Panc1 (cell line): ENCODE data around the gene BLOC1S3. TPM values are rescaled to one million over a fixed set of nuclear protein-coding genes. Genes with fewer than 3 reads are reported as not detected.
A peak's percentile ranks its signal among the peaks of the same experiment; 100 is the strongest.

Experiments used
- ATAC-seq: fragments of 200-7000 bp; cut with Tn5 transposase; 2 replicates; pipeline ENCODE4 v1.9.1; 2020; ENCODE audit warnings: mild to moderate bottlenecking, moderate library complexity
- BruUV-seq: library from RNA; stranded (reverse); fragments of 400-500 nt; replicated peaks from 2 replicates; lab custom pipeline; 2021; lab: Mats Ljungman, UMichigan
- CTCF ChIA-PET: fragments of 300-600 bp; sonication (Branson Sonifier 250); formaldehyde crosslinking; loops from one replicate; lab custom pipeline; 2022; ENCODE audit warnings: antibody characterized with exemption; lab: Charles Lee
- POLR2A ChIA-PET: fragments of 300-600 bp; sonication (Branson Sonifier 250); formaldehyde crosslinking; loops from one replicate; lab custom pipeline; 2022; ENCODE audit warnings: antibody characterized with exemption; lab: Charles Lee
- DNase-seq: peaks from one replicate; pipeline ENCODE4 v3.0.0-alpha.2; 2010; ENCODE audit warnings: low read depth, low spot score
- H3K27ac ChIP-seq: 2 replicates; pipeline ENCODE4 v1.5.1; 2011; ENCODE audit warnings: mild to moderate bottlenecking, low read length, inconsistent platforms
- H3K27me3 ChIP-seq: fragments of 200-500 bp; sonication (Bioruptor generic); 2 replicates; pipeline ENCODE4 v1.6.0; 2014; ENCODE audit warnings: low read length, inconsistent platforms; ENCODE audit not compliant: control insufficient read depth, insufficient read depth
- H3K36me3 ChIP-seq: fragments of 200-500 bp; sonication (Bioruptor generic); 2 replicates; pipeline ENCODE4 v1.5.1; 2014; ENCODE audit warnings: inconsistent platforms, mild to moderate bottlenecking, low read length, moderate library complexity; ENCODE audit not compliant: control insufficient read depth, insufficient read depth
- H3K4me1 ChIP-seq: 2 replicates; pipeline ENCODE4 v1.5.1; 2011; ENCODE audit warnings: inconsistent platforms, mild to moderate bottlenecking, low read length, moderate library complexity; ENCODE audit not compliant: control insufficient read depth, insufficient read depth
- H3K4me3 ChIP-seq, 2 experiments: 2 replicates each; pipeline ENCODE4 v1.5.1; 2011 to 2012; ENCODE audit warnings: low read depth in 2 of 2, low read length in 2 of 2, mild to moderate bottlenecking in 2 of 2, inconsistent platforms in 1 of 2, moderate library complexity in 1 of 2
- H3K9me3 ChIP-seq: fragments of 200-500 bp; sonication (Bioruptor generic); 2 replicates; pipeline ENCODE4 v1.5.1; 2014; ENCODE audit warnings: low read depth, mild to moderate bottlenecking, inconsistent platforms, low read length, moderate library complexity; ENCODE audit not compliant: control insufficient read depth, insufficient read depth
- POLR2AphosphoS5 ChIP-seq: IDR thresholded peaks from 2 replicates; pipeline ENCODE4 v1.6.1; 2012; ENCODE audit warnings: mild to moderate bottlenecking, low read depth, low read length, moderate library complexity
- SIN3A ChIP-seq: IDR thresholded peaks from 2 replicates; pipeline ENCODE4 v1.6.1; 2012; ENCODE audit warnings: low read depth, mild to moderate bottlenecking, low read length, moderate library complexity, borderline replicate concordance; ENCODE audit not compliant: insufficient read depth
- TCF7L2 ChIP-seq: IDR thresholded peaks from 2 replicates; pipeline ENCODE4 v1.6.1; 2011; ENCODE audit warnings: mild to moderate bottlenecking, low read depth, low read length, inconsistent platforms
- in situ Hi-C: cut with HindIII; loops from 2 replicates; pipeline ENCODE4 v1.10.0; 2016; ENCODE audit warnings: low sequenced_read_pairs, low pct_unique_long_range_greater_than_20kb
- intact Hi-C: fragments of 100-400 bp; cut with micrococcal nuclease; formaldehyde crosslinking; loops from one replicate; pipeline ENCODE4 v1.10.0; 2022; ENCODE audit not compliant: unreplicated experiment
- total RNA-seq: library from RNA; stranded (reverse); gene quantifications from one replicate; pipeline ENCODE4 v1.2.1, GENCODE V29; 2021; ENCODE audit not compliant: unreplicated experiment
- TF ChIP-seq, protein P1 (sequence below), 2 experiments: IDR thresholded peaks; 2 replicates each; pipeline ENCODE4 v1.6.1; 2011 to 2012; ENCODE audit warnings: low read depth in 2 of 2, control low read depth in 1 of 2, low read length in 1 of 2, mild to moderate bottlenecking in 1 of 2, moderate library complexity in 1 of 2; ENCODE audit not compliant: insufficient read depth in 1 of 2
- TF ChIP-seq, protein P2 (sequence below): fragments of 450-650 bp; IDR thresholded peaks from 2 replicates; pipeline ENCODE4 v1.5.1; 2017; ENCODE audit warnings: mild to moderate bottlenecking

BLOC1S3 gene
- total RNA-seq, 1 experiment from 2014 or later: 21.8 TPM

DNA sequence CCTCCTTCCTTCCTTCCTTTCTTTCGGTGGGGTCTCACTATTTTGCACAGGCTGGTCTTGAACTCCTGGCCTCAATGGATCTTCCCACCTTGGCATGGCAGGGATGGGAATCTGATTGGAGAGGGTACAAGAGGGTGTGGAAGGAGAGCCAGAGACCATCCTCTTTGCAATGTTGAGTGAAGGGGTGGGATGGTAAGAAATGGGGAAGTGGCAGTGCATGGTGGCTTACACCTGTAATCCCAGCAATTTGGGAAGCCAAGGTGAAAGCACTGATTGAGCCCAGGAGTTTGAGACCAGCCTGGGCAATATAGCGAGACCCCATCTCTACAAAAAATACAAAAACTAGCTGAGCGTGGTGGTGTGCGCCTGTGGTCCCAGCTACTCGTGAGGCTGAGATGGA is 5.5 kb downstream of the BLOC1S3 start:
- H3K4me3 ChIP-seq: no peak overlapping the region
- no TSS peak for BruUV-seq
- intact Hi-C loops (no loop called here), in situ Hi-C loops (no loop called here)
- H3K4me1 ChIP-seq: no peaks in the 10 kb centered on the region
- H3K27me3 ChIP-seq: no peaks in the 10 kb centered on the region
- ATAC-seq (no peak), DNase-seq (no peak)
- ChIA-PET POLR2A (no interaction called here), CTCF (no interaction called here)
- TF ChIP-seq, protein P1, sequence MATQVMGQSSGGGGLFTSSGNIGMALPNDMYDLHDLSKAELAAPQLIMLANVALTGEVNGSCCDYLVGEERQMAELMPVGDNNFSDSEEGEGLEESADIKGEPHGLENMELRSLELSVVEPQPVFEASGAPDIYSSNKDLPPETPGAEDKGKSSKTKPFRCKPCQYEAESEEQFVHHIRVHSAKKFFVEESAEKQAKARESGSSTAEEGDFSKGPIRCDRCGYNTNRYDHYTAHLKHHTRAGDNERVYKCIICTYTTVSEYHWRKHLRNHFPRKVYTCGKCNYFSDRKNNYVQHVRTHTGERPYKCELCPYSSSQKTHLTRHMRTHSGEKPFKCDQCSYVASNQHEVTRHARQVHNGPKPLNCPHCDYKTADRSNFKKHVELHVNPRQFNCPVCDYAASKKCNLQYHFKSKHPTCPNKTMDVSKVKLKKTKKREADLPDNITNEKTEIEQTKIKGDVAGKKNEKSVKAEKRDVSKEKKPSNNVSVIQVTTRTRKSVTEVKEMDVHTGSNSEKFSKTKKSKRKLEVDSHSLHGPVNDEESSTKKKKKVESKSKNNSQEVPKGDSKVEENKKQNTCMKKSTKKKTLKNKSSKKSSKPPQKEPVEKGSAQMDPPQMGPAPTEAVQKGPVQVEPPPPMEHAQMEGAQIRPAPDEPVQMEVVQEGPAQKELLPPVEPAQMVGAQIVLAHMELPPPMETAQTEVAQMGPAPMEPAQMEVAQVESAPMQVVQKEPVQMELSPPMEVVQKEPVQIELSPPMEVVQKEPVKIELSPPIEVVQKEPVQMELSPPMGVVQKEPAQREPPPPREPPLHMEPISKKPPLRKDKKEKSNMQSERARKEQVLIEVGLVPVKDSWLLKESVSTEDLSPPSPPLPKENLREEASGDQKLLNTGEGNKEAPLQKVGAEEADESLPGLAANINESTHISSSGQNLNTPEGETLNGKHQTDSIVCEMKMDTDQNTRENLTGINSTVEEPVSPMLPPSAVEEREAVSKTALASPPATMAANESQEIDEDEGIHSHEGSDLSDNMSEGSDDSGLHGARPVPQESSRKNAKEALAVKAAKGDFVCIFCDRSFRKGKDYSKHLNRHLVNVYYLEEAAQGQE (IDR thresholded peaks at IDR 0.05; ENCODE audit: insufficient read depth in 1 of 2, low read depth in 2 of 2, low read length in 1 of 2): no peak
- no peak for TF ChIP-seq POLR2AphosphoS5
- TF ChIP-seq TCF7L2: no peak
- TF ChIP-seq, protein P2, sequence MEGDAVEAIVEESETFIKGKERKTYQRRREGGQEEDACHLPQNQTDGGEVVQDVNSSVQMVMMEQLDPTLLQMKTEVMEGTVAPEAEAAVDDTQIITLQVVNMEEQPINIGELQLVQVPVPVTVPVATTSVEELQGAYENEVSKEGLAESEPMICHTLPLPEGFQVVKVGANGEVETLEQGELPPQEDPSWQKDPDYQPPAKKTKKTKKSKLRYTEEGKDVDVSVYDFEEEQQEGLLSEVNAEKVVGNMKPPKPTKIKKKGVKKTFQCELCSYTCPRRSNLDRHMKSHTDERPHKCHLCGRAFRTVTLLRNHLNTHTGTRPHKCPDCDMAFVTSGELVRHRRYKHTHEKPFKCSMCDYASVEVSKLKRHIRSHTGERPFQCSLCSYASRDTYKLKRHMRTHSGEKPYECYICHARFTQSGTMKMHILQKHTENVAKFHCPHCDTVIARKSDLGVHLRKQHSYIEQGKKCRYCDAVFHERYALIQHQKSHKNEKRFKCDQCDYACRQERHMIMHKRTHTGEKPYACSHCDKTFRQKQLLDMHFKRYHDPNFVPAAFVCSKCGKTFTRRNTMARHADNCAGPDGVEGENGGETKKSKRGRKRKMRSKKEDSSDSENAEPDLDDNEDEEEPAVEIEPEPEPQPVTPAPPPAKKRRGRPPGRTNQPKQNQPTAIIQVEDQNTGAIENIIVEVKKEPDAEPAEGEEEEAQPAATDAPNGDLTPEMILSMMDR: no peak
- no peak for TF ChIP-seq SIN3A
- H3K27ac ChIP-seq: no peak overlapping the region
- H3K9me3 ChIP-seq: no peaks in the 10 kb centered on the region
- no peaks in the 10 kb centered on the region for H3K36me3 ChIP-seq

DNA sequence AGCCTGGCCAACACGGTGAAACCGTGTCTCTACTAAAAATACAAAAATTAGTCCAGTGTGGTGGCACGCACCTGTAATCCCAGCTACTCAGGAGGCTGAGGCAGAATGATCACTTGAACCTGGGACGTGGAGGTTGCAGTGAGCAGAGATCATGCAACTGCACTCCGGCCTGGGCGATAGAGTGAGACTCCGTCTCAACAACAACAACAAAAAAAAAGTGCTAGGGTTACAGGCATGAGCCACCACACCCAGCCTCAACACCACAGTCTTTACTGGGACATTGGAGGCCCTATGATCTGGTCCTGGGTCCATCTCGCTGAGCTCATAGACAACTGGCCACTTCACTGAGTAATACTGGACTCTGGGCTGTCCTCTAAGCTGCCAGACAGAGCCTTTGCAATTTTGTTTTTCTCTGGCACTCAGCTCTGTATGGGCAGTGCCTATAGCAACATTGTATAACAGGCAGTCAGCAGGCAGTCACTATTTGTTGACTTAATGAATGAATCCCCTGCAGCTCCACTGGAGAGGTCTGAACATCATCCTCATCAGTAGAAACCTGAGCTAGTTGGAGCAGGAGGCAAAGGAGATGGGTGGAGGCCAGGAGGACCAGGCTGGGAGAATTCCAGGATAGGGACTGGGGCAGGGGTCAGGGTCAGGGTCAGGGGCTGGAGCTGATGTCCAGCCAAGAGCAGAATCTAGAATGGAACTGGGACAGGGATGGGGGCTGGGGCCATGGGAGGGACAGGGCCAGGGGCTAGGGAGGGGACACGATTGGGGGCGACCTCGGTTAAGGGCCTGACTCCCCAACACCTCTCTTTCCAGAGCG is 8.1 kb downstream of the BLOC1S3 start:
- no peaks in the 10 kb centered on the region for H3K27me3 ChIP-seq
- no peaks in the 10 kb centered on the region for H3K9me3 ChIP-seq
- POLR2A ChIA-PET: interaction anchor here (0.6 kb wide), 2 partner anchors 27 to 543 kb away, joined by 4 to 8 read pairs; partner anchors contain the start of gene PVR
- H3K36me3 ChIP-seq: no peaks in the 10 kb centered on the region
- intact Hi-C loops (no loop called here), in situ Hi-C loops (no loop called here)
- no peak overlapping the region for H3K4me3 ChIP-seq
- TF ChIP-seq POLR2AphosphoS5: no peak
- TF ChIP-seq, protein P1 (IDR thresholded peaks at IDR 0.05; ENCODE audit: insufficient read depth in 1 of 2, low read depth in 2 of 2, low read length in 1 of 2): no peak
- no peak for TF ChIP-seq SIN3A
- TF ChIP-seq, protein P2: no peak
- TF ChIP-seq TCF7L2: no peak
- DNase-seq (no peak), ATAC-seq (peak; percentile 72)
- CTCF ChIA-PET: interaction anchor here (0.8 kb wide), 1 partner anchor 60 kb away, joined by 3 read pairs; no protein-coding TSS in a partner anchor
- no peaks in the 10 kb centered on the region for H3K4me1 ChIP-seq
- H3K27ac ChIP-seq: no peak overlapping the region
- BruUV-seq: no TSS peak
